ENCODE data around the gene CBLC.

DNA sequence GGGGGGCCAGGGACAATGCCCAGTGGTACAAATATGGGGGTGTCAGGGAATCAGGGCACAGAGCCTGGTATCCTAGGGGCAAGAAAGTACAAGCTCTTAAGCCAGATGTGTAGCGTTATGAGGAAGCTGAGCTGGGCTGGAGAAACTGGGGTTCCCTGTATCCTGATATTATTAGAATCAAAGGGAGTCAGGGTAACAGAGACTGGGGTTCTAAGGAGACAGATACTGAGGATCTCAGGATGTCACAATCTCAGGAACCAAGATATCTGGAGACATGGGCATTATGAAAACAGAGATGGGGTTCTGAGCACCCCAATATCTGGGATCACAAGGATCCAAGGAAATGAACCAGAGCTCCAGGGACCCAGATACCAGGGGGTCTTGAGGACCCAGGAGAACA is 28.4 kb upstream of the CBLC start:
- TF ChIP-seq, protein P1, sequence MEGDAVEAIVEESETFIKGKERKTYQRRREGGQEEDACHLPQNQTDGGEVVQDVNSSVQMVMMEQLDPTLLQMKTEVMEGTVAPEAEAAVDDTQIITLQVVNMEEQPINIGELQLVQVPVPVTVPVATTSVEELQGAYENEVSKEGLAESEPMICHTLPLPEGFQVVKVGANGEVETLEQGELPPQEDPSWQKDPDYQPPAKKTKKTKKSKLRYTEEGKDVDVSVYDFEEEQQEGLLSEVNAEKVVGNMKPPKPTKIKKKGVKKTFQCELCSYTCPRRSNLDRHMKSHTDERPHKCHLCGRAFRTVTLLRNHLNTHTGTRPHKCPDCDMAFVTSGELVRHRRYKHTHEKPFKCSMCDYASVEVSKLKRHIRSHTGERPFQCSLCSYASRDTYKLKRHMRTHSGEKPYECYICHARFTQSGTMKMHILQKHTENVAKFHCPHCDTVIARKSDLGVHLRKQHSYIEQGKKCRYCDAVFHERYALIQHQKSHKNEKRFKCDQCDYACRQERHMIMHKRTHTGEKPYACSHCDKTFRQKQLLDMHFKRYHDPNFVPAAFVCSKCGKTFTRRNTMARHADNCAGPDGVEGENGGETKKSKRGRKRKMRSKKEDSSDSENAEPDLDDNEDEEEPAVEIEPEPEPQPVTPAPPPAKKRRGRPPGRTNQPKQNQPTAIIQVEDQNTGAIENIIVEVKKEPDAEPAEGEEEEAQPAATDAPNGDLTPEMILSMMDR (IDR thresholded peaks at IDR 0.05; ENCODE audit: insufficient read depth, low read length, poor library complexity, severe bottlenecking) = no peak
- TF ChIP-seq EZH2phosphoT487 (conservative IDR thresholded peaks at IDR 0.05; ENCODE audit: low read length) = no peak

All from SU-DHL-6 (cell line).